Keratinocyte (primary cell): ENCODE data around the gene CHRM1. TPM values are rescaled to one million over a fixed set of nuclear protein-coding genes. Genes with fewer than 3 reads are reported as not detected.

Source experiments
- DNase-seq: peaks from one replicate; pipeline ENCODE4 v3.0.0-alpha.2; 2011; ENCODE audit warnings: low read depth, missing footprints, low spot score
- FAIRE-seq: peaks from 2 replicates; lab custom pipeline; 2011; peaks lifted over from hg19 to GRCh38; lab: Jason Lieb, UNC
- H2AFZ ChIP-seq: 2 replicates; pipeline ENCODE4 v1.6.0; 2012; ENCODE audit warnings: low read length, control low read depth, inconsistent platforms; ENCODE audit not compliant: control insufficient read depth
- H3K27ac ChIP-seq: 2 replicates; pipeline ENCODE4 v1.5.1; 2011; ENCODE audit warnings: low read length; ENCODE audit not compliant: control insufficient read depth, insufficient read depth
- H3K27me3 ChIP-seq: 3 replicates; pipeline ENCODE4 v1.6.0; 2011; ENCODE audit warnings: low read length; ENCODE audit not compliant: control insufficient read depth, insufficient read depth; ENCODE audit errors: extremely low read depth
- H3K36me3 ChIP-seq, 2 experiments: 2 replicates in 1 of 2; 3 replicates in 1 of 2; pipeline ENCODE4 v1.5.1; 2011; ENCODE audit warnings: low read length in 2 of 2, mild to moderate bottlenecking in 1 of 2; ENCODE audit not compliant: control insufficient read depth in 2 of 2, insufficient read depth in 2 of 2; ENCODE audit errors: extremely low read depth in 1 of 2
- H3K4me1 ChIP-seq: 3 replicates; pipeline ENCODE4 v1.5.1; 2011; ENCODE audit warnings: low read length; ENCODE audit not compliant: control insufficient read depth, insufficient read depth; ENCODE audit errors: extremely low read depth
- H3K4me2 ChIP-seq: 3 replicates; pipeline ENCODE4 v1.6.0; 2011; ENCODE audit warnings: low read depth, low read length; ENCODE audit not compliant: control insufficient read depth, insufficient read depth; ENCODE audit errors: extremely low read depth
- H3K4me3 ChIP-seq, 3 experiments: fragments of 200-600 bp in 1 of 3; sonication (generic) in 1 of 3; 2 replicates in 2 of 3; 3 replicates in 1 of 3; pipeline ENCODE4 v1.5.1; 2011 to 2016; ENCODE audit warnings: low read length in 3 of 3, mild to moderate bottlenecking in 3 of 3, control low read depth in 2 of 3, inconsistent platforms in 1 of 3, low read depth in 1 of 3, mixed read lengths in 1 of 3, mixed run types in 1 of 3, moderate library complexity in 1 of 3; ENCODE audit not compliant: control insufficient read depth in 2 of 3, insufficient read depth in 2 of 3; ENCODE audit errors: extremely low read depth in 1 of 3
- H3K79me2 ChIP-seq: 2 replicates; pipeline ENCODE4 v1.6.0; 2012; ENCODE audit warnings: low read length; ENCODE audit not compliant: control insufficient read depth, insufficient read depth
- H3K9ac ChIP-seq: 3 replicates; pipeline ENCODE4 v1.6.0; 2011; ENCODE audit warnings: low read length; ENCODE audit not compliant: control insufficient read depth, insufficient read depth; ENCODE audit errors: extremely low read depth
- H3K9me1 ChIP-seq: 3 replicates; pipeline ENCODE4 v1.6.0; 2011; ENCODE audit warnings: low read length; ENCODE audit not compliant: control insufficient read depth, insufficient read depth; ENCODE audit errors: extremely low read depth
- H3K9me3 ChIP-seq: 2 replicates; pipeline ENCODE4 v1.5.1; 2012; ENCODE audit warnings: low read depth, low read length; ENCODE audit not compliant: control insufficient read depth
- H4K20me1 ChIP-seq: 3 replicates; pipeline ENCODE4 v1.6.0; 2011; ENCODE audit warnings: low read length; ENCODE audit not compliant: control insufficient read depth, insufficient read depth; ENCODE audit errors: extremely low read depth
- EZH2 ChIP-seq: IDR thresholded peaks from one replicate; pipeline ENCODE4 v1.6.1; 2012; ENCODE audit warnings: inconsistent platforms, mild to moderate bottlenecking, low read length, moderate library complexity
- dilution Hi-C: fragments of 300-500 bp; cut with MboI; formaldehyde crosslinking; loops from one replicate; pipeline ENCODE4 v1.7.0; 2020; ENCODE audit warnings: low sequenced_read_pairs; ENCODE audit not compliant: extremely low pct_ligation_motif_present
- polyA plus RNA-seq, 5 experiments: library from polyadenylated mRNA; depleted of rRNA in 3 of 5; stranded (reverse) in 3 of 5; stranded (forward) in 1 of 5; unstranded in 1 of 5; fragments of >200 nt; gene quantifications; 1 replicate in 1 of 5; 2 replicates in 3 of 5; 3 replicates in 1 of 5; pipeline versions ENCODE4 v1.2.1 to v1.2.3, GENCODE V29; 2011 to 2012; ENCODE audit warnings: missing spikeins in 2 of 5, low read depth in 1 of 5, low replicate concordance in 1 of 5
- TF ChIP-seq, protein P1 (sequence below), 3 experiments: IDR thresholded peaks in 1 of 3; conservative IDR thresholded peaks in 1 of 3; optimal IDR thresholded peaks in 1 of 3; 2 replicates in 2 of 3; 3 replicates in 1 of 3; pipeline versions ENCODE3 to v1.5.1; 2011; ENCODE audit warnings: low read length in 3 of 3, mild to moderate bottlenecking in 3 of 3, moderate library complexity in 2 of 3, control low read depth in 1 of 3, inconsistent platforms in 1 of 3; ENCODE audit not compliant: insufficient read depth in 2 of 3; ENCODE audit errors: extremely low read depth in 1 of 3

The CHRM1 gene
- polyA plus RNA-seq, 1 donor (not counting 4 experiments of a cell fraction or from before 2014, with no cell fraction given) = not detected

DNA sequence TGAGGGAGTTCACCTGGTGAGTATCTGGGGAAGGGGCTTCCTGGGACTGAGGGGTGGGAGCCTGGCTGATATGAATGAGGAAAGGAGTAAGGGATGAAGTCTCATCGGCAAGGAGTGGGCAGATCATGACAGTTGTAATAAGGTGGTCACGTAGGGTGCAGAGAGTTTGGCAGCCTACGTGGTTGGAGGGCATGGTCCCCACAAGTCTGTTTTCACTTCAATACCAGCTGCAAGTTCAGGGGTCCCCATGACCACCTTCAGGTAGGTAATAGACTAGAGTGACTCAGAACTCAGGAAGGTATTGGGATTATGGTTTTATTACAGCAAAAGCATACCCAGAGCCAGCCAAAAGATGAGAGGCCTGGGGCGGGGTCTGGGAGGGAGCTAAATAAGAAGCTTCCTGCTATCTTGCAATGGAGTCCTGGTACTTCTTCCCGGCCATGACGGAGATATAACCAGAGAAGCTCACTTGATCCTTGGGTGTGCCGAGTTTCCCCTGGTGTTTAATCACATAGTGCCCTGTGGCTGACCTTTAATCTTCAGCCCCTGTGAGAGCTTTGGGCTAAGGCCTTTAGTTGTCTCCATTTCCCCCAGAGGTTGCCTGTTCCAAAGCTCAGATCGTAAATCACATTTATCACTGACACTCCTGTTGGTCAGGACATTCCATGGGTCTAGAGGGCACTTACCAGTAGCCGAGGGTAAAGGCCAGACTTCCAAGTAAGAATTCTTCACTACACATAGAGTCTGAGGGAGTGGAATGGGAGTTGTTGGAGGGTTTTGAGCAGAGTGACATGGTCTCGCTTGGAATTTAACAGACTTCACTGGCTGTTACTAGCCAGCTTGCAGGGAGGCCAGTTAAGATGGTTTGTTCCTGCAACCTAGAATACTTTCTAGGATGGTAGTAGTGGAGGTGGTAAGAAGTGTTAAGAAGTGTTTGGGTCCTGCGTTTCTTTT is 31.4 kb downstream of the CHRM1 start:
- no peak for FAIRE-seq
- H3K79me2 ChIP-seq = peaks cover 17% of the 10 kb centered on the region
- dilution Hi-C loops = loop anchor here (10.0 kb wide), 1 partner anchor 115 kb away; no protein-coding TSS in a partner anchor
- no peaks in the 10 kb centered on the region for H3K9me3 ChIP-seq
- no peak overlapping the region for H3K4me2 ChIP-seq
- no peak overlapping the region for H3K27ac ChIP-seq
- DNase-seq = no peak
- TF ChIP-seq, protein P1, sequence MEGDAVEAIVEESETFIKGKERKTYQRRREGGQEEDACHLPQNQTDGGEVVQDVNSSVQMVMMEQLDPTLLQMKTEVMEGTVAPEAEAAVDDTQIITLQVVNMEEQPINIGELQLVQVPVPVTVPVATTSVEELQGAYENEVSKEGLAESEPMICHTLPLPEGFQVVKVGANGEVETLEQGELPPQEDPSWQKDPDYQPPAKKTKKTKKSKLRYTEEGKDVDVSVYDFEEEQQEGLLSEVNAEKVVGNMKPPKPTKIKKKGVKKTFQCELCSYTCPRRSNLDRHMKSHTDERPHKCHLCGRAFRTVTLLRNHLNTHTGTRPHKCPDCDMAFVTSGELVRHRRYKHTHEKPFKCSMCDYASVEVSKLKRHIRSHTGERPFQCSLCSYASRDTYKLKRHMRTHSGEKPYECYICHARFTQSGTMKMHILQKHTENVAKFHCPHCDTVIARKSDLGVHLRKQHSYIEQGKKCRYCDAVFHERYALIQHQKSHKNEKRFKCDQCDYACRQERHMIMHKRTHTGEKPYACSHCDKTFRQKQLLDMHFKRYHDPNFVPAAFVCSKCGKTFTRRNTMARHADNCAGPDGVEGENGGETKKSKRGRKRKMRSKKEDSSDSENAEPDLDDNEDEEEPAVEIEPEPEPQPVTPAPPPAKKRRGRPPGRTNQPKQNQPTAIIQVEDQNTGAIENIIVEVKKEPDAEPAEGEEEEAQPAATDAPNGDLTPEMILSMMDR (optimal IDR thresholded peaks at IDR 0.05 in 1 of 3, IDR thresholded peaks at IDR 0.05 in 1 of 3, conservative IDR thresholded peaks at IDR 0.05 in 1 of 3; ENCODE audit: extremely low read depth in 1 of 3, insufficient read depth in 2 of 3, low read length in 3 of 3) = no peak
- TF ChIP-seq EZH2 = no peak
- H3K9me1 ChIP-seq = peaks cover 2% of the 10 kb centered on the region
- H3K4me3 ChIP-seq = no peak overlapping the region
- no peak overlapping the region for H2AFZ ChIP-seq
- no peak overlapping the region for H3K9ac ChIP-seq
- no peaks in the 10 kb centered on the region for H3K27me3 ChIP-seq
- H3K36me3 ChIP-seq = peaks cover 39 to 45% of the 10 kb centered on the region in 2 experiments
- peaks cover 11% of the 10 kb centered on the region for H3K4me1 ChIP-seq
- peaks cover 20% of the 10 kb centered on the region for H4K20me1 ChIP-seq

DNA sequence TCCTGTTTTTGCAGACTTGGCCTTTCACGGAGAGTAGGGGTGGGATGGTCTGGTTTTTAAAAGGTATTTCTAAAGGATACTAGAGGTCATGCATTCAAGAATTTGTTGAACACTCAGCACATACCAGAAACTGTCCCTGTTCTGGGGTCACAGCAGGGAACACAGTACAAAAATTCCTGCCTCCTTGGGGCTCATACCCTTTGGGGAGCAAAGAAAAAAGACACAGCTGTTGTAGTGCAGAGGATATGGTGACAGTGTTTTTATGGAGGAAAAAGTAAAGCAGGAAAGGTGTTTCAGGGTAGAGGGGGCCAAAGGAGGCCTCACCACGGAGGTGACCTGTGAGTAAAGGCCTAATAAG is 32.1 kb downstream of the CHRM1 start:
- dilution Hi-C loops = no loop called here
- Histone ChIP-seq H3K9ac (no peak overlapping the region), H3K9me1 (peaks cover 2% of the 10 kb centered on the region), H4K20me1 (peaks cover 25% of the 10 kb centered on the region), H3K27me3 (no peaks in the 10 kb centered on the region), H3K36me3 (peaks cover 43 to 50% of the 10 kb centered on the region in 2 experiments), H3K27ac (no peak overlapping the region), H3K4me1 (peaks cover 17% of the 10 kb centered on the region), H2AFZ (no peak overlapping the region), H3K9me3 (no peaks in the 10 kb centered on the region), H3K4me2 (no peak overlapping the region), H3K4me3 (no peak overlapping the region), H3K79me2 (peaks cover 22% of the 10 kb centered on the region)
- FAIRE-seq (no peak), DNase-seq (no peak)
- no peak for TF ChIP-seq EZH2
- TF ChIP-seq, protein P1 (optimal IDR thresholded peaks at IDR 0.05 in 1 of 3, IDR thresholded peaks at IDR 0.05 in 1 of 3, conservative IDR thresholded peaks at IDR 0.05 in 1 of 3; ENCODE audit: extremely low read depth in 1 of 3, insufficient read depth in 2 of 3, low read length in 3 of 3) = no peak
